Mesenchymal stem cell (in vitro differentiated cells and primary cell): Measurements from ENCODE around the gene GPR27. TPM values are rescaled to one million over a fixed set of nuclear protein-coding genes. Genes with fewer than 3 reads are reported as not detected.

Experiments
- DNase-seq: peaks from one replicate; pipeline ENCODE4 v3.0.0-alpha.2; 2013
- H2AFZ ChIP-seq: one replicate; pipeline ENCODE4 v1.6.1; 2013; ENCODE audit warnings: low read depth, mild to moderate bottlenecking, control low read depth, inconsistent platforms, low read length, moderate library complexity
- H2AK5ac ChIP-seq: 2 replicates; pipeline ENCODE4 v1.6.1; 2013; ENCODE audit warnings: low read length, moderate library complexity, mild to moderate bottlenecking, inconsistent platforms; ENCODE audit not compliant: severe bottlenecking
- H2BK120ac ChIP-seq: one replicate; pipeline ENCODE4 v1.6.1; 2013; ENCODE audit warnings: low read depth, mild to moderate bottlenecking, inconsistent platforms, low read length, moderate library complexity
- H2BK12ac ChIP-seq, 2 experiments: one replicate each; pipeline ENCODE4 v1.6.1; 2013; ENCODE audit warnings: inconsistent platforms in 2 of 2, low read length in 2 of 2, mild to moderate bottlenecking in 2 of 2, moderate library complexity in 2 of 2, control low read depth in 1 of 2
- H2BK15ac ChIP-seq: one replicate; pipeline ENCODE4 v1.6.1; 2013; ENCODE audit warnings: mild to moderate bottlenecking, low read depth, inconsistent platforms; ENCODE audit not compliant: poor library complexity, severe bottlenecking
- H2BK5ac ChIP-seq: 2 replicates; pipeline ENCODE4 v1.6.1; 2013; ENCODE audit warnings: low read depth, mild to moderate bottlenecking, low read length, control low read depth, inconsistent platforms; ENCODE audit not compliant: poor library complexity, severe bottlenecking
- H3K14ac ChIP-seq, 2 experiments: one replicate each; pipeline ENCODE4 v1.6.1; 2013; ENCODE audit warnings: inconsistent platforms in 2 of 2, low read length in 2 of 2, control low read depth in 1 of 2, mild to moderate bottlenecking in 1 of 2, moderate library complexity in 1 of 2
- H3K18ac ChIP-seq, 2 experiments: one replicate each; pipeline ENCODE4 v1.6.1; 2013; ENCODE audit warnings: inconsistent platforms in 2 of 2, low read length in 2 of 2, control low read depth in 1 of 2, low read depth in 1 of 2, mild to moderate bottlenecking in 1 of 2
- H3K23ac ChIP-seq, 2 experiments: one replicate each; pipeline ENCODE4 v1.6.1; 2013; ENCODE audit warnings: inconsistent platforms in 2 of 2, low read length in 2 of 2, mild to moderate bottlenecking in 2 of 2, moderate library complexity in 2 of 2, control low read depth in 1 of 2
- H3K27ac ChIP-seq: 2 replicates; pipeline ENCODE4 v1.5.1; 2013; ENCODE audit warnings: mild to moderate bottlenecking, moderate library complexity, low read length, control low read depth, inconsistent platforms; ENCODE audit not compliant: poor library complexity, severe bottlenecking
- H3K27me3 ChIP-seq, 2 experiments: 2 replicates each; pipeline versions ENCODE4 v1.6.1 to v1.7.0; 2013; ENCODE audit warnings: low read length in 2 of 2, mild to moderate bottlenecking in 2 of 2, moderate library complexity in 2 of 2, control low read depth in 1 of 2, inconsistent platforms in 1 of 2; ENCODE audit not compliant: control insufficient read depth in 1 of 2, insufficient read depth in 1 of 2
- H3K36me3 ChIP-seq, 2 experiments: 2 replicates each; pipeline versions ENCODE4 v1.6.1 to v1.7.0; 2013; ENCODE audit warnings: low read length in 2 of 2, control low read depth in 1 of 2, inconsistent platforms in 1 of 2, low read depth in 1 of 2, mild to moderate bottlenecking in 1 of 2; ENCODE audit not compliant: insufficient read depth in 2 of 2, control insufficient read depth in 1 of 2
- H3K4ac ChIP-seq, 2 experiments: one replicate each; pipeline ENCODE4 v1.6.1; 2013; ENCODE audit warnings: inconsistent platforms in 2 of 2, low read length in 2 of 2, mild to moderate bottlenecking in 2 of 2, moderate library complexity in 2 of 2, control low read depth in 1 of 2, low read depth in 1 of 2
- H3K4me1 ChIP-seq: 2 replicates; pipeline ENCODE4 v1.6.1; 2013; ENCODE audit warnings: low read depth, low read length, control low read depth; ENCODE audit not compliant: control insufficient read depth, insufficient read depth
- H3K4me2 ChIP-seq: 2 replicates; pipeline ENCODE4 v1.6.1; 2013; ENCODE audit warnings: low read length, mild to moderate bottlenecking, inconsistent platforms; ENCODE audit not compliant: poor library complexity, severe bottlenecking
- H3K4me3 ChIP-seq, 2 experiments: 2 replicates each; pipeline versions ENCODE4 v1.5.1 to v1.7.0; 2013; ENCODE audit warnings: low read length in 2 of 2, mild to moderate bottlenecking in 2 of 2, control low read depth in 1 of 2, low read depth in 1 of 2; ENCODE audit not compliant: insufficient read depth in 1 of 2
- H3K79me1 ChIP-seq: replicated peaks from 2 replicates; pipeline ENCODE4 v1.6.1; 2013; ENCODE audit warnings: mild to moderate bottlenecking, control low read depth, low read length, inconsistent platforms; ENCODE audit not compliant: poor library complexity, severe bottlenecking
- H3K9ac ChIP-seq: 2 replicates; pipeline ENCODE4 v1.7.0; 2013; ENCODE audit warnings: mild to moderate bottlenecking, low read length, moderate library complexity
- H3K9me3 ChIP-seq: 2 replicates; pipeline ENCODE4 v1.7.0; 2013; ENCODE audit warnings: mild to moderate bottlenecking, low read length; ENCODE audit not compliant: control insufficient read depth
- H4K8ac ChIP-seq: one replicate; pipeline ENCODE4 v1.6.1; 2013; ENCODE audit warnings: inconsistent platforms, mild to moderate bottlenecking, low read length, moderate library complexity
- H4K91ac ChIP-seq: one replicate; pipeline ENCODE4 v1.6.1; 2013; ENCODE audit warnings: mild to moderate bottlenecking, low read length, inconsistent platforms
- WGBS: methylation state at CpG from one replicate; pipeline ENCODE4 v1.1.7; 2013; ENCODE audit warnings: mixed read lengths; 5-methylcytosine and 5-hydroxymethylcytosine counted together
- polyA plus RNA-seq, 2 experiments: library from polyadenylated mRNA; stranded (reverse); fragments of 200-250 nt; gene quantifications; one replicate each; pipeline ENCODE4 v1.2.3, GENCODE V29; 2013

The GPR27 gene, protein sequence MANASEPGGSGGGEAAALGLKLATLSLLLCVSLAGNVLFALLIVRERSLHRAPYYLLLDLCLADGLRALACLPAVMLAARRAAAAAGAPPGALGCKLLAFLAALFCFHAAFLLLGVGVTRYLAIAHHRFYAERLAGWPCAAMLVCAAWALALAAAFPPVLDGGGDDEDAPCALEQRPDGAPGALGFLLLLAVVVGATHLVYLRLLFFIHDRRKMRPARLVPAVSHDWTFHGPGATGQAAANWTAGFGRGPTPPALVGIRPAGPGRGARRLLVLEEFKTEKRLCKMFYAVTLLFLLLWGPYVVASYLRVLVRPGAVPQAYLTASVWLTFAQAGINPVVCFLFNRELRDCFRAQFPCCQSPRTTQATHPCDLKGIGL
- polyA plus RNA-seq (2013, experiment 1 of 2), result 0.01 TPM
- polyA plus RNA-seq (2013, experiment 2 of 2), result not detected

DNA sequence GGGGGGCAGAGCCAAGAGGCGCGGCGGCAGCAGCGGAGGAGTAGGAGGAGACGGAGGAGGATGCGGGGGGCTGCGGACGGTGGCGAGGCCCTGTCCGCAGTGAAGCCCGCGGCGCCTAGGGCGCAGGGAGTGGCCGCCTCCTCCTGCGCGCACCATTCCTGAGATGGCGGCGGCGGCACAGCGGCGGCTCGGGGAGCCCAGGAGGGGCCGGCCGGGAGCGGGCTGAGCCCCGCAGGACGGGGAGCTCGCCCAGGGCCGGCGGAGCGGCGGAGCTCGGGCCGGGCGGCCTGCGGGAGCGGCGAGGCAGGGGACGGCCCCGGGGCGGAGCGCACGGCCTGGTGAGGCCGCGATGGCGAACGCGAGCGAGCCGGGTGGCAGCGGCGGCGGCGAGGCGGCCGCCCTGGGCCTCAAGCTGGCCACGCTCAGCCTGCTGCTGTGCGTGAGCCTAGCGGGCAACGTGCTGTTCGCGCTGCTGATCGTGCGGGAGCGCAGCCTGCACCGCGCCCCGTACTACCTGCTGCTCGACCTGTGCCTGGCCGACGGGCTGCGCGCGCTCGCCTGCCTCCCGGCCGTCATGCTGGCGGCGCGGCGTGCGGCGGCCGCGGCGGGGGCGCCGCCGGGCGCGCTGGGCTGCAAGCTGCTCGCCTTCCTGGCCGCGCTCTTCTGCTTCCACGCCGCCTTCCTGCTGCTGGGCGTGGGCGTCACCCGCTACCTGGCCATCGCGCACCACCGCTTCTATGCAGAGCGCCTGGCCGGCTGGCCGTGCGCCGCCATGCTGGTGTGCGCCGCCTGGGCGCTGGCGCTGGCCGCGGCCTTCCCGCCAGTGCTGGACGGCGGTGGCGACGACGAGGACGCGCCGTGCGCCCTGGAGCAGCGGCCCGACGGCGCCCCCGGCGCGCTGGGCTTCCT lies at the start of gene GPR27:
GPR27 (plus strand) TSS at position 155 of the 909 bp plus-strand sequence; CDS start at position 350, 195 bp downstream.
- Histone ChIP-seq H3K14ac (no peak within 1 kb of the TSS), H3K9ac (no peak within 1 kb of the TSS), H2BK5ac (no peak within 1 kb of the TSS), H3K4me1 (peaks cover 14% of the 10 kb centered on the region), H2AK5ac (no peak within 1 kb of the TSS), H2AFZ (peak within 1 kb of the TSS; percentile 79), H2BK120ac (no peak within 1 kb of the TSS), H3K4ac (no peak within 1 kb of the TSS), H4K8ac (no peak within 1 kb of the TSS), H3K18ac (no peak within 1 kb of the TSS), H3K27me3 (peaks cover 61 to 69% of the 10 kb centered on the region in 2 experiments), H3K9me3 (no peaks in the 10 kb centered on the region), H3K79me1 (no peaks in the 10 kb centered on the region), H3K27ac (no peak within 1 kb of the TSS), H3K4me2 (peak within 1 kb of the TSS; percentile 94), H2BK15ac (no peak within 1 kb of the TSS), H3K23ac (no peak within 1 kb of the TSS), H3K36me3 (no peaks in the 10 kb centered on the region), H4K91ac (no peak within 1 kb of the TSS), H3K4me3 (peak within 1 kb of the TSS; percentile 47 to 61), H2BK12ac (no peak within 1 kb of the TSS)
- 1% methylated on average over 64 of the region's 131 CpGs for WGBS
- DNase-seq, result peak; percentile 37

DNA sequence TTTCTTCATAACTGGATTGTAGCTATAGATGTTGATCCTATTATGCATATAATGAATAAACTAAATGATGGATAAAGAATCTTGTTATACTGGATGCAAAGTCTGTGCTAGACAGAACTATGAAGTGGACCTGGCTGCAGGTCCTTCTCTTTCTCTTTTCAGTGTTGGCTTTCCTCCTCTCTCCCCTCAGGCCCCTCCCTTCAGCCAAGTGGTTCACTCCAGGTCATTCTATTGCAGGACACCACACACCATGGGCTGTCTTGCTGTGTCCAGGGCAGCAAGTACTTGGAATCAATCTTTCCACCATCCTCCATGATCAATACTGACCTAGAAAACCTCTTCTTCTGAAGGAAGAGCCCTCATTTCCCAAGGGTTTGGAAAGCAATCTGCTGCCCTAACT lies 48.7 kb upstream of the GPR27 start:
- H3K23ac ChIP-seq, result no peak overlapping the region
- H3K9me3 ChIP-seq, result no peaks in the 10 kb centered on the region
- H3K4me2 ChIP-seq, result no peak overlapping the region
- H3K27ac ChIP-seq, result no peak overlapping the region
- H3K4me3 ChIP-seq, result no peak overlapping the region
- no peak overlapping the region for H2BK15ac ChIP-seq
- H2AK5ac ChIP-seq, result no peak overlapping the region
- H3K4ac ChIP-seq, result no peak overlapping the region
- H2AFZ ChIP-seq, result no peak overlapping the region
- no peak overlapping the region for H3K9ac ChIP-seq
- H3K14ac ChIP-seq, result no peak overlapping the region
- H4K91ac ChIP-seq, result no peak overlapping the region
- H2BK12ac ChIP-seq, result no peak overlapping the region
- H2BK5ac ChIP-seq, result no peak overlapping the region
- H3K79me1 ChIP-seq, result no peaks in the 10 kb centered on the region
- no peak for DNase-seq
- H4K8ac ChIP-seq, result no peak overlapping the region
- H2BK120ac ChIP-seq, result no peak overlapping the region
- no peaks in the 10 kb centered on the region for H3K27me3 ChIP-seq
- no peak overlapping the region for H3K18ac ChIP-seq
- peaks cover 0 to 3% of the 10 kb centered on the region in 2 experiments for H3K36me3 ChIP-seq
- H3K4me1 ChIP-seq, result peaks cover 8% of the 10 kb centered on the region

DNA sequence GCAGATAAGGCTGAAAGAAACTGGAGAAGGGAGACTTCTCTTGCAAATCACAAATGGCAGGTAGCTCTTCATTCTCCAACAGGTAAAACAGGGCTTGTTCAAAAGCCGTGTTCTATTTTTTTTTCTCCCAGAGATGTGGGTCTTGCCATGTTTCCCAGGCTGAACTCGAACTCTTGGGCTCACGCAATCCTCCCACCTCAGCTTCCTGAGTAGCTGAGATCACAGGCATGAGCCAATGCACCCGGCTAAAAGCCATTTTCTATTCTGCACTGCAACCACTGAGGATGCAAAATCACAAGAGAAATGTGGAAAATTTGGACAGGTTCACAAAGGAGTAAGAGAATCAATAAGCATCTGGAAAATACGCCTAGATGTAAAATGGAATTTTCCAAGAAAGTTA lies 48.0 kb upstream of the GPR27 start:
- WGBS, result 97% methylated on average over 5 of the region's 5 CpGs
- Histone ChIP-seq H3K79me1 (no peaks in the 10 kb centered on the region), H2BK12ac (no peak overlapping the region), H3K9me3 (no peaks in the 10 kb centered on the region), H3K4ac (no peak overlapping the region), H3K14ac (no peak overlapping the region), H3K27me3 (no peaks in the 10 kb centered on the region), H4K8ac (no peak overlapping the region), H3K36me3 (peaks cover 0 to 3% of the 10 kb centered on the region in 2 experiments), H3K27ac (no peak overlapping the region), H2AFZ (no peak overlapping the region), H3K23ac (no peak overlapping the region), H3K18ac (no peak overlapping the region), H3K9ac (no peak overlapping the region), H3K4me3 (no peak overlapping the region), H3K4me1 (peaks cover 8% of the 10 kb centered on the region), H2AK5ac (no peak overlapping the region), H4K91ac (no peak overlapping the region), H2BK5ac (no peak overlapping the region), H2BK120ac (no peak overlapping the region), H2BK15ac (no peak overlapping the region), H3K4me2 (no peak overlapping the region)
- no peak for DNase-seq

- peaks cover 0 to 3% of the 10 kb centered on the region in 2 experiments for H3K36me3 ChIP-seq
- no peak overlapping the region for H4K8ac ChIP-seq
- no peak overlapping the region for H3K14ac ChIP-seq
- no peaks in the 10 kb centered on the region for H3K27me3 ChIP-seq
- H3K4me3 ChIP-seq, result no peak overlapping the region
- H3K9ac ChIP-seq, result no peak overlapping the region
- H2BK12ac ChIP-seq, result no peak overlapping the region
- H3K4me1 ChIP-seq, result peaks cover 8% of the 10 kb centered on the region
- H3K27ac ChIP-seq, result peak overlapping the region; percentile 95
- H2AK5ac ChIP-seq, result no peak overlapping the region
- H2BK5ac ChIP-seq, result no peak overlapping the region
- WGBS, result 94% methylated on average over 4 of the region's 5 CpGs
- H3K4ac ChIP-seq, result no peak overlapping the region
- no peak overlapping the region for H3K4me2 ChIP-seq
- H2BK15ac ChIP-seq, result no peak overlapping the region
- no peak overlapping the region for H3K23ac ChIP-seq
- no peaks in the 10 kb centered on the region for H3K79me1 ChIP-seq
- no peak overlapping the region for H2AFZ ChIP-seq
- no peak overlapping the region for H2BK120ac ChIP-seq
- no peak overlapping the region for H3K18ac ChIP-seq
- H3K9me3 ChIP-seq, result no peaks in the 10 kb centered on the region
- no peak for DNase-seq
- no peak overlapping the region for H4K91ac ChIP-seq
Measured at GRCh38 chr3:71707595-71707994, 46.1 kb upstream of the GPR27 start.
